Breast epithelium (tissue), 3 donors: Measurements from ENCODE around the gene RPS25.

Source experiments
- POLR2A ChIP-seq: fragments of 450-650 bp; IDR thresholded peaks from one replicate; pipeline ENCODE4 v1.6.1; 2016; ENCODE audit warnings: antibody characterized with exemption, mild to moderate bottlenecking, moderate library complexity
- TF ChIP-seq, protein P1 (sequence below), 3 donors: fragments of 450-650 bp; IDR thresholded peaks; one replicate each; pipeline ENCODE4 v1.5.1; 2016 to 2017; ENCODE audit warnings: antibody characterized with exemption in 3 of 3, mild to moderate bottlenecking in 3 of 3, moderate library complexity in 3 of 3

DNA sequence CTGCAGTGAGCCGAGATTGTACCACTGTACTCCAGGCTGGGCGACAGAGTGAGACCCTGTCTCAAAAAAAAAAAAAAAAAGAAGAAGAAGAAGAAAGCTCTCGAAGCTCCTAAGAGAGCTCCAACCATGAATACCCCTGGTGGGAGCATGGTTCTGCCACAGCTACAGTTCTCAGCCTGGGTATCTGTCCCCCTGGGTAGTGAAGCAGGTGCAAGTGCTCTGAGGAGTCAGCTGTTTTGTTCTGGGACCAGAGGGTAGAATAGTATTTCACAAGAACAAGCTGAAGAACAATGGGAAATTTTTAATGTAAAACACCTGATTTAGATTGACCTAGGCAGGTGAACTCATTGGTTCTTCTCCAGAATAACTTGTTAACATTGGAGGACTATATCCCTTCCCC is 43.1 kb upstream of the RPS25 start:
- TF ChIP-seq, protein P1, sequence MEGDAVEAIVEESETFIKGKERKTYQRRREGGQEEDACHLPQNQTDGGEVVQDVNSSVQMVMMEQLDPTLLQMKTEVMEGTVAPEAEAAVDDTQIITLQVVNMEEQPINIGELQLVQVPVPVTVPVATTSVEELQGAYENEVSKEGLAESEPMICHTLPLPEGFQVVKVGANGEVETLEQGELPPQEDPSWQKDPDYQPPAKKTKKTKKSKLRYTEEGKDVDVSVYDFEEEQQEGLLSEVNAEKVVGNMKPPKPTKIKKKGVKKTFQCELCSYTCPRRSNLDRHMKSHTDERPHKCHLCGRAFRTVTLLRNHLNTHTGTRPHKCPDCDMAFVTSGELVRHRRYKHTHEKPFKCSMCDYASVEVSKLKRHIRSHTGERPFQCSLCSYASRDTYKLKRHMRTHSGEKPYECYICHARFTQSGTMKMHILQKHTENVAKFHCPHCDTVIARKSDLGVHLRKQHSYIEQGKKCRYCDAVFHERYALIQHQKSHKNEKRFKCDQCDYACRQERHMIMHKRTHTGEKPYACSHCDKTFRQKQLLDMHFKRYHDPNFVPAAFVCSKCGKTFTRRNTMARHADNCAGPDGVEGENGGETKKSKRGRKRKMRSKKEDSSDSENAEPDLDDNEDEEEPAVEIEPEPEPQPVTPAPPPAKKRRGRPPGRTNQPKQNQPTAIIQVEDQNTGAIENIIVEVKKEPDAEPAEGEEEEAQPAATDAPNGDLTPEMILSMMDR (IDR thresholded peaks at IDR 0.05): no peak
- TF ChIP-seq POLR2A: no peak
